Right lobe of liver (tissue), 6 donors: ENCODE data around the gene RBP3. TPM values are rescaled to one million over a fixed set of nuclear protein-coding genes. Genes with fewer than 3 reads are reported as not detected.
"Not testable (repeated sequence)": the region's sequence is repeated elsewhere in the genome, so short reads cannot be mapped to it uniquely, and the experiment has no call there.

Experiments
- ATAC-seq, 4 donors: fragments of 200-7000 bp; cut with Tn5 transposase; one replicate each; pipeline ENCODE4 v1.9.1; 2020; ENCODE audit warnings: mild to moderate bottlenecking in 4 of 4, moderate library complexity in 4 of 4
- DNase-seq, 3 donors: peaks; one replicate each; pipeline ENCODE4 v3.0.0-alpha.2; 2020
- H3K27ac ChIP-seq, 3 donors: fragments of 200-600 bp; one replicate each; pipeline ENCODE4 v1.8.0; 2022
- H3K27me3 ChIP-seq, 2 donors: fragments of 200-600 bp; one replicate each; pipeline ENCODE4 v1.8.0; 2022
- H3K36me3 ChIP-seq, 4 donors: fragments of 200-600 bp; sonication (generic) in 1 of 4; one replicate each; pipeline versions ENCODE4 v1.5.1 to v1.8.0; 2017 to 2022; ENCODE audit warnings: control low read depth in 1 of 4
- H3K4me1 ChIP-seq, 4 donors: fragments of 200-600 bp; sonication (generic) in 1 of 4; one replicate each; pipeline versions ENCODE4 v1.5.1 to v1.8.0; 2017 to 2022; ENCODE audit warnings: control low read depth in 1 of 4
- H3K4me3 ChIP-seq, 3 donors: fragments of 200-600 bp; one replicate each; pipeline ENCODE4 v1.8.0; 2022
- H3K9me3 ChIP-seq, 4 donors: fragments of 200-600 bp; sonication (generic) in 1 of 4; one replicate each; pipeline versions ENCODE4 v1.5.1 to v1.8.0; 2017 to 2022; ENCODE audit warnings: control low read depth in 1 of 4
- POLR2A ChIP-seq: fragments of 450-650 bp; IDR thresholded peaks from one replicate; pipeline ENCODE4 v1.6.1; 2017; ENCODE audit warnings: antibody characterized with exemption, mild to moderate bottlenecking
- WGBS: methylation state at CpG from one replicate; pipeline ENCODE4 v1.1.6; 2018; ENCODE audit warnings: low coverage, low lambda C conversion rate; ENCODE audit not compliant: insufficient coverage; ENCODE audit errors: missing lambda C conversion rate; 5-methylcytosine and 5-hydroxymethylcytosine counted together
- intact Hi-C, 2 donors: fragments of 100-400 bp; cut with DNase I; formaldehyde crosslinking; loops; one replicate each; pipeline versions ENCODE4 v1.11.2 to v1.14.1; 2022
- total RNA-seq, 6 experiments: library from RNA; depleted of rRNA in 2 of 6; stranded (reverse); fragments of >200 nt in 2 of 6; fragmentation: NEBNext Ultra II Directional in 3 of 6; extraction: Animal tissue kit (Norgen Biotek cat#: 25700) in 3 of 6; gene quantifications; one replicate each; pipeline versions ENCODE4 v1.1.0 to v1.2.4, GENCODE V29; 2016 to 2023
- TF ChIP-seq, protein P1 (sequence below), 4 donors: fragments of 200-600 bp in 3 of 4; fragments of 450-650 bp in 1 of 4; IDR thresholded peaks; one replicate each; pipeline versions ENCODE4 v1.5.1 to v1.8.0; 2016 to 2022; ENCODE audit warnings: antibody characterized with exemption in 4 of 4, mild to moderate bottlenecking in 2 of 4
- donor health status: DM: no; HTN: yes; CAD: no.
- donor health status: DM: no; HTN: no; CAD: no.
- donor health status: DM: no; HTN: no; CAD: no.
- donor health status: DM: no; HTN: yes; CAD: no.
- donor health status: DM: no; HTN: yes; CAD: no.

RBP3 gene
- total RNA-seq, 6 experiments from 2014 or later: not detected

DNA sequence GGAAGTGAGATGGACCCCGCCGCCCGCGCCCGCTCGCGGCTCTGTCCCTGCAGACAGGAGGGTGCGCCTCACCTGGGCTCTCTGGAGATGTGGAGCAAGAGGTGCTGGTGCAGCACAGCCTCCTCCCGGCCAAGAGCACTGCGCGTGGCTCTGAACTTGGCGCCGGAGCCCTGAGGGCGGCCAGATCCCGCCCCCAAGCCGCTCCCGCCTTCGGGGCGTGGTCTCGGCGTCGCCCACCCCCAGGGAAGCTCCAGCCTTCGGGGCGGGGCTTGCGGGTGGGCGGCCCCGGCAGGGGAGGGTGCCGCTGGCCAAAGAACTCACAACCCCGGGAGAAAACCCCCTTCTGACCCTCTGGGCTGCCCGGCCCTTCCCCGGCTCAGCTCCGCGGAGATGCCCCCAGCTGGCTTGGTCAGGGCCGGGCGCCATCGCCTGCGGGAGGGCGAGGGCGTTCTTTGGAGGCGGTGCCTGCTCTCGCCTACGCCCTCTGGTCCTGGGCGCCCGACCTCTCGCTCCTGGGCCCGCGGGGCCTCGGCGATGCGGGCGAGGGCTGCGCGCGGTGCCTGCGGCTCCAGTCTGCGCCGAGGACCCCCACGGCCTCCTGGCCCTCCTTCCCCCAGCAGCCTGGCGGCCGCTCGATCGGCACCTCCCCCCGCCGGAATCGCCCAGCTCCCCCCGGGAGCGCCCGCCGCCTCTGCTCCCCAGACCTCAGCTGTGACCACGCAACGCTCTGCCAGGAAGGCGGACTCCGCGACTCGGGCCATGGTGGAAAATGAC is 36.2 kb downstream of the RBP3 start, which contains the start of gene ZNF488:
Gene ZNF488 (minus strand): TSS at position 146 of the 774 bp plus-strand sequence. CDS start 15,464 bp downstream, outside the sequence.
- Histone ChIP-seq H3K4me1 (peaks cover 0 to 3% (median 0%) of the 10 kb centered on the region in 4 donors), H3K36me3 (no peaks in the 10 kb centered on the region), H3K4me3 (peak within 1 kb of the TSS; percentile 65 to 70 (median 66)), H3K9me3 (no peaks in the 10 kb centered on the region), H3K27me3 (no peaks in the 10 kb centered on the region), H3K27ac (peak within 1 kb of the TSS; percentile 11 to 58 (median 44))
- intact Hi-C loops: loop anchor here (5.0 kb wide), 2 partner anchors 1097 to 1102 kb away; partner anchors contain the start of gene ANTXRL (in 1 of the 2)
- DNase-seq (peak; percentile 90 to 91 (median 91)), ATAC-seq (peak; percentile 99)
- WGBS: 1% methylated on average over 14 of the region's 75 CpGs
- TF ChIP-seq, protein P1, sequence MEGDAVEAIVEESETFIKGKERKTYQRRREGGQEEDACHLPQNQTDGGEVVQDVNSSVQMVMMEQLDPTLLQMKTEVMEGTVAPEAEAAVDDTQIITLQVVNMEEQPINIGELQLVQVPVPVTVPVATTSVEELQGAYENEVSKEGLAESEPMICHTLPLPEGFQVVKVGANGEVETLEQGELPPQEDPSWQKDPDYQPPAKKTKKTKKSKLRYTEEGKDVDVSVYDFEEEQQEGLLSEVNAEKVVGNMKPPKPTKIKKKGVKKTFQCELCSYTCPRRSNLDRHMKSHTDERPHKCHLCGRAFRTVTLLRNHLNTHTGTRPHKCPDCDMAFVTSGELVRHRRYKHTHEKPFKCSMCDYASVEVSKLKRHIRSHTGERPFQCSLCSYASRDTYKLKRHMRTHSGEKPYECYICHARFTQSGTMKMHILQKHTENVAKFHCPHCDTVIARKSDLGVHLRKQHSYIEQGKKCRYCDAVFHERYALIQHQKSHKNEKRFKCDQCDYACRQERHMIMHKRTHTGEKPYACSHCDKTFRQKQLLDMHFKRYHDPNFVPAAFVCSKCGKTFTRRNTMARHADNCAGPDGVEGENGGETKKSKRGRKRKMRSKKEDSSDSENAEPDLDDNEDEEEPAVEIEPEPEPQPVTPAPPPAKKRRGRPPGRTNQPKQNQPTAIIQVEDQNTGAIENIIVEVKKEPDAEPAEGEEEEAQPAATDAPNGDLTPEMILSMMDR (IDR thresholded peaks at IDR 0.05): no peak
- peak; percentile 23 for TF ChIP-seq POLR2A

DNA sequence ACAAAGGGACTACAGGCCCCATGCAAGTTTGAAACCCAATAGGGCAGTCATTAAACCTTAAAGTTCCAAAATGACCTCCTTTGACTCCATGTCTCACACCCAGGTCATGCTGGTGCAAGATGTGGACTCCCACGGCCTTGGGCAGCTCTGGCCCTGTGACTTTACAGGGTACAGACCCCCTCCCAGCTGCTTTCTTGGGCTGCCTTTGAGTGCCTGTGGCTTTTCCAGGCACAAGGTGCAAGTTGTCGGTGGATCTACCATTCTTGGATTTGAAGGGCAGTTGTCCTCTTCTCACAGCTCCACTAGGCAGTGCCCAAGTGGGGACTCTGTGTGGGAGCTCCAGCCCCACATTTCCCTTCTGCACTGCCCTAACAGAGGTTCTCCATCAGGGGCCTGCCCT is 37.9 kb downstream of the RBP3 start:
- H3K27ac ChIP-seq, DNase-seq, ATAC-seq, intact Hi-C loops, H3K9me3 ChIP-seq, H3K36me3 ChIP-seq, H3K27me3 ChIP-seq, H3K4me1 ChIP-seq, H3K4me3 ChIP-seq: not testable (repeated sequence)
- WGBS: 60% methylated on average over 1 of the region's 2 CpGs

DNA sequence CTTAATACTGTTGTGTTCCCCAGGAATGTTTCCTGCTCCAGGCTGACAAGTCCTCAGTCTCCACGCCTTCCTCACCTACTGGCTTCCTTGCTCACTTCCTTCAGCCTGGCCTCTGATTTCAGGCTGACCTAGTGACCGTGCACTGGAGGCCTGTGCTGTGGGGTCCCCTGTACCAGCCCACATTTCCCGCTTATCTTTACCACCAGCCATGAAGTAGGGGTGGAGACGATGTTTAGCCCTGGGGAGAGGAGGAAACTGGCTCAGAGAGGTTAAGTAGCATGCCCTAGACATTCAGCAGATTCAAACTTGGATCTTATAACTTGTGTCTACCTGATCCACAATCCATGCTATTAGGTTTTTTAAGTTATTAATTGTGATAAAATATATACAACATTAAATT is 40.7 kb downstream of the RBP3 start:
- H3K9me3 ChIP-seq: no peaks in the 10 kb centered on the region
- H3K4me1 ChIP-seq: peaks cover 0 to 2% (median 0%) of the 10 kb centered on the region in 4 donors
- ATAC-seq: no peak
- H3K4me3 ChIP-seq: no peak overlapping the region
- no peaks in the 10 kb centered on the region for H3K36me3 ChIP-seq
- no peak for TF ChIP-seq POLR2A
- TF ChIP-seq, protein P1 (IDR thresholded peaks at IDR 0.05): no peak
- no peak for DNase-seq
- no peaks in the 10 kb centered on the region for H3K27me3 ChIP-seq
- WGBS: 83% methylated on average over 2 of the region's 4 CpGs
- no peak overlapping the region for H3K27ac ChIP-seq
- intact Hi-C loops: no loop called here

DNA sequence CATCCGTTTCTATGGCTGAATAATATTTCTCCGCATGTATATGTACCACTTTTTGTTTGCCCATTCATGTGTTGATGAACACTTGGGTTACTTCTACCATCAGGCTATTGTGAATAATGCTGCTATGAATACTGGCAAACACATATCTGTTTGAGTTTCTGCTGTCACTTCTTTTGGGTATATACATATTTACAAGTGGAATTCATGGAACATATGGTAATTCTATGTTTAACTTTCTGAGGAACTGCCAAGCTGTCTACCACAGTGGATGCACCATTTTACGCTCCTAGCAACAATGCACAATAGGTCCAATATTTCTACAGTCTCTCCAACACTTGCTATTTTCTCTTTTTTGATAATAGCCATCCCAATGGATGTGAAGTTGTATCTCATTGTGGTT is 41.5 kb downstream of the RBP3 start:
- intact Hi-C loops: no loop called here
- TF ChIP-seq POLR2A: no peak
- TF ChIP-seq, protein P1 (IDR thresholded peaks at IDR 0.05): no peak
- no peaks in the 10 kb centered on the region for H3K36me3 ChIP-seq
- H3K27ac ChIP-seq: no peak overlapping the region
- DNase-seq (no peak), ATAC-seq (no peak)
- WGBS: 71% methylated on average over 3 of the region's 3 CpGs
- H3K4me3 ChIP-seq: no peak overlapping the region
- no peaks in the 10 kb centered on the region for H3K9me3 ChIP-seq
- no peaks in the 10 kb centered on the region for H3K27me3 ChIP-seq
- H3K4me1 ChIP-seq: no peaks in the 10 kb centered on the region

DNA sequence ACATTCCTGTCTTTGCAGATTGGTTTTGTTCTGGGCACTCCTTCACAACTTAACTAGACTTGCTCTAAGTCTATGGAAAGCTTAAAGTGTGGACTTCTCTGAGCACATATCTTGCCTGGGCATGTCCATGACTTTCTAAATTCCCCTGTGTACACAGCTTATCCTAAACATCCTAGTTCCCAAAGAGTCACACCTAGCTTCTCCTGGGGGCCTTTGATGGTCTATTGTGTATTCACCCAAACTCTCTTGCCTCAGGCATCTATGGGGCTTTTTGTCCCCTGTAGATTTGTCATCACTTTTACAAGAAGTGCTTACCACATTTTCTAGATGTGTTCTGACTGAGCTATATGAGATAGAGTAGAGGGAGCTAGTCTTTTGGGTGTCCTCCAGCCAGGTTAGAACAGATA is 48.2 kb downstream of the RBP3 start:
- H3K9me3 ChIP-seq: no peaks in the 10 kb centered on the region
- no peak overlapping the region for H3K4me3 ChIP-seq
- intact Hi-C loops: no loop called here
- no peak overlapping the region for H3K27ac ChIP-seq
- no peak for TF ChIP-seq POLR2A
- TF ChIP-seq, protein P1 (IDR thresholded peaks at IDR 0.05): no peak
- no peaks in the 10 kb centered on the region for H3K36me3 ChIP-seq
- no peaks in the 10 kb centered on the region for H3K27me3 ChIP-seq
- ATAC-seq: no peak
- no peak for DNase-seq
- no peaks in the 10 kb centered on the region for H3K4me1 ChIP-seq
